Measurements from ENCODE around the gene COL12A1. TPM values are rescaled to one million over a fixed set of nuclear protein-coding genes. Genes with fewer than 3 reads are reported as not detected.

The COL12A1 gene
- total and polyA plus RNA-seq, 2 donors = 6.8 to 16.3 TPM

DNA sequence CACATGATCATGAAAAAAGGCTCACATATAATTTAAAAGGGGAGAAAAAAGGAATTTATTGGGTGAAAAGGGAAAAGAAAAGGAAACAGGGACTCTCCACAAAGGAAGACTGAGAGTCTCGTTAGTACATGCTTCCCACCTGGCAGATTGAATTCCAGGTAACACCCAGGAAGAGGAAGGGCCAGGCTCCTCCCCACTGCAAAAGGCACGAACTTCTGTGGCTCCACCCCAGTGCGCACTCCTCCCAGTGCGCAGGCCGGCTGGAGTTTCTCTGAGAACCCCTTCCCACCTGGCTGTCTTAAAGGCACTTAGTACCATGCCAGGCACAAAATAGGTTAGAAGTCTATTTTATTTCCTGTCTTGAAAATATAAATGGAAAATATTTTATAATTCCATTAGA is 129.8 kb downstream of the COL12A1 start:
- whole genome bisulfite sequencing = 91% methylated on average over 5 of the region's 5 CpGs
- Histone ChIP-seq H3K36me3 (ENCODE audit: control insufficient read depth in 2 of 2, insufficient read depth in 2 of 2, low read length in 1 of 2) (no peaks in the 10 kb centered on the region), H3K4me3 (ENCODE audit: low read length in 2 of 2) (no peak overlapping the region), H3K27me3 (ENCODE audit: control insufficient read depth in 2 of 2, insufficient read depth in 1 of 2, low read length in 1 of 2) (no peaks in the 10 kb centered on the region), H3K9me3 (ENCODE audit: control insufficient read depth in 2 of 2, insufficient read depth in 1 of 2, low read length in 1 of 2) (no peaks in the 10 kb centered on the region), H3K4me1 (ENCODE audit: control insufficient read depth in 2 of 2, insufficient read depth in 2 of 2, low read length in 2 of 2) (no peaks in the 10 kb centered on the region), H3K27ac (ENCODE audit: low read depth in 1 of 2, low read length in 1 of 2) (no peak overlapping the region)
- DNase-seq (ENCODE audit: low read depth in 6 of 9, low spot score in 9 of 9) = no peak

DNA sequence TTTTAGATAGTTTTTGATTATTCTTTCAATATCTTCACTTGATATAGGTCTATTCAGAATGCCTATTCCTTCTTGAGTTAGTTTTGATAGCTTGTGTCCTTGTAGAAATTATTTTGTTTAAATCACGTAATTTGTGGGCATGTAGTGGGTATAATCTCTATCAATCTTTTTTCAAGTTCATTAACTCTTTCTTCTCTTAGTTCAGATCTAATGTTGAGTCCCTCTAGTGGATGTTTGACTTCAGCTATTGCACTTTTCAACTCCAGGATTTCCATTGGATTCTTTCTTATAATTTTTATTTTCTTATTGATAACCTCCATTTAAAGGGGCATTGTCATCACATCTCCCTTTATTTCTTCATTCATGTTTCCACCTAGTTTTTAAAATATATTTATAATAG is 135.6 kb downstream of the COL12A1 start:
- DNase-seq (ENCODE audit: low read depth in 6 of 9, low spot score in 9 of 9) = no peak
- H3K4me3 ChIP-seq (ENCODE audit: low read length in 2 of 2) = no peak overlapping the region
- no peaks in the 10 kb centered on the region for H3K27me3 ChIP-seq (ENCODE audit: control insufficient read depth in 2 of 2, insufficient read depth in 1 of 2, low read length in 1 of 2)
- no peaks in the 10 kb centered on the region for H3K9me3 ChIP-seq (ENCODE audit: control insufficient read depth in 2 of 2, insufficient read depth in 1 of 2, low read length in 1 of 2)
- WGBS = 91% methylated on average over 1 of the region's 1 CpG
- no peaks in the 10 kb centered on the region for H3K4me1 ChIP-seq (ENCODE audit: control insufficient read depth in 2 of 2, insufficient read depth in 2 of 2, low read length in 2 of 2)
- H3K36me3 ChIP-seq (ENCODE audit: control insufficient read depth in 2 of 2, insufficient read depth in 2 of 2, low read length in 1 of 2) = no peaks in the 10 kb centered on the region
- no peak overlapping the region for H3K27ac ChIP-seq (ENCODE audit: low read depth in 1 of 2, low read length in 1 of 2)

DNA sequence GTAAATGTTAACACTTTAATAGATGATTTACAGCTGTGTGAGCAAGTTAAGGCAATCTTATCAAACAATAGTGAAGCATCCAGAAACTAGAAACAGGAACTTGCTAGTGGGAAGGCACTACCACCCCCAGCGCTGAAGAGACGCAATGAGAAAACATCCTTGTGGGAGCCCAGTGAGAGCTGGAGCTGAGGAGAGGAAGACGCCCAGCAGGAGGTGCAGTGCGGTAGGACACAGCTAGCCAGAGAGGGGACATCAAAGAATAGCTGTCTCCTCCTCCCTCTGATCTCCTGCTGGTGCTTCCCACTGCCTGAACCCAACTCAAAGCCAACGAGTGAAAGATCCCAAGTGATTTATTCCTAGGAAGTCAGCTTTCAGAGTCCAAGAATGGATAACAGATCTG is 140.3 kb downstream of the COL12A1 start:
- Histone ChIP-seq H3K4me1 (ENCODE audit: control insufficient read depth in 2 of 2, insufficient read depth in 2 of 2, low read length in 2 of 2) (no peaks in the 10 kb centered on the region), H3K27me3 (ENCODE audit: control insufficient read depth in 2 of 2, insufficient read depth in 1 of 2, low read length in 1 of 2) (no peaks in the 10 kb centered on the region), H3K9me3 (ENCODE audit: control insufficient read depth in 2 of 2, insufficient read depth in 1 of 2, low read length in 1 of 2) (no peaks in the 10 kb centered on the region), H3K27ac (ENCODE audit: low read depth in 1 of 2, low read length in 1 of 2) (no peak overlapping the region), H3K36me3 (ENCODE audit: control insufficient read depth in 2 of 2, insufficient read depth in 2 of 2, low read length in 1 of 2) (no peaks in the 10 kb centered on the region), H3K4me3 (ENCODE audit: low read length in 2 of 2) (no peak overlapping the region)
- WGBS = 54% methylated on average over 5 of the region's 5 CpGs
- no peak for DNase-seq (ENCODE audit: low read depth in 6 of 9, low spot score in 9 of 9)

DNA sequence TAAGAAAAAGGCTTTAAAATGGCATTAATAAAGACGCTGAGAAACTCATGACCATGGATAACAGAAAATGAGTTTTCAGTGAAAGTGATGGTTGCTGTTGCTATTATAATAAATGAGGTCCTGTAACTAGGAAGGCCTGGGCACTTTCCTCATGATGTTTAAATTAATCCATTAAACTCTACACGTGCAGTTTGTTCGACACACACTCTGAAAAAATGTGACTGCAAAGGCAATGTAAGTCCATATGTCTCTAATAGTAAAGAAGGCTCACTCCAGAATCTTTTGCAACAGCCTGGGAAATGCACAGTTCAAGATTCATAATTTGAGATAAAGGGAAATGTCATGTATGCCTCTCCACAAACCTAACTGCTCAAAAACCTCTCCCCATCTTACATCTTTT is 153.4 kb downstream of the COL12A1 start:
- Histone ChIP-seq H3K4me1 (ENCODE audit: control insufficient read depth in 2 of 2, insufficient read depth in 2 of 2, low read length in 2 of 2) (no peaks in the 10 kb centered on the region), H3K9me3 (ENCODE audit: control insufficient read depth in 2 of 2, insufficient read depth in 1 of 2, low read length in 1 of 2) (no peaks in the 10 kb centered on the region), H3K27ac (ENCODE audit: low read depth in 1 of 2, low read length in 1 of 2) (no peak overlapping the region), H3K36me3 (ENCODE audit: control insufficient read depth in 2 of 2, insufficient read depth in 2 of 2, low read length in 1 of 2) (no peaks in the 10 kb centered on the region), H3K4me3 (ENCODE audit: low read length in 2 of 2) (no peak overlapping the region), H3K27me3 (ENCODE audit: control insufficient read depth in 2 of 2, insufficient read depth in 1 of 2, low read length in 1 of 2) (no peaks in the 10 kb centered on the region)
- no peak for DNase-seq (ENCODE audit: low read depth in 6 of 9, low spot score in 9 of 9)
- 95% methylated on average over 3 of the region's 3 CpGs for WGBS

- Histone ChIP-seq H3K36me3 (ENCODE audit: control insufficient read depth in 2 of 2, insufficient read depth in 2 of 2, low read length in 1 of 2) (no peaks in the 10 kb centered on the region), H3K27ac (ENCODE audit: low read depth in 1 of 2, low read length in 1 of 2) (no peak overlapping the region), H3K9me3 (ENCODE audit: control insufficient read depth in 2 of 2, insufficient read depth in 1 of 2, low read length in 1 of 2) (no peaks in the 10 kb centered on the region), H3K4me3 (ENCODE audit: low read length in 2 of 2) (no peak overlapping the region), H3K27me3 (ENCODE audit: control insufficient read depth in 2 of 2, insufficient read depth in 1 of 2, low read length in 1 of 2) (no peaks in the 10 kb centered on the region), H3K4me1 (ENCODE audit: control insufficient read depth in 2 of 2, insufficient read depth in 2 of 2, low read length in 2 of 2) (no peaks in the 10 kb centered on the region)
- DNase-seq (ENCODE audit: low read depth in 6 of 9, low spot score in 9 of 9) = no peak
These were observed 156.5 kb downstream of the COL12A1 start for GRCh38 chr6:75049308-75049707.

- Histone ChIP-seq H3K27ac (ENCODE audit: low read depth in 1 of 2, low read length in 1 of 2) (no peak overlapping the region), H3K4me1 (ENCODE audit: control insufficient read depth in 2 of 2, insufficient read depth in 2 of 2, low read length in 2 of 2) (no peaks in the 10 kb centered on the region), H3K36me3 (ENCODE audit: control insufficient read depth in 2 of 2, insufficient read depth in 2 of 2, low read length in 1 of 2) (no peaks in the 10 kb centered on the region), H3K27me3 (ENCODE audit: control insufficient read depth in 2 of 2, insufficient read depth in 1 of 2, low read length in 1 of 2) (no peaks in the 10 kb centered on the region), H3K9me3 (ENCODE audit: control insufficient read depth in 2 of 2, insufficient read depth in 1 of 2, low read length in 1 of 2) (peaks cover 0 to 4% of the 10 kb centered on the region in 2 donors), H3K4me3 (ENCODE audit: low read length in 2 of 2) (no peak overlapping the region)
- DNase-seq (ENCODE audit: low read depth in 6 of 9, low spot score in 9 of 9) = no peak
These were observed 161.0 kb downstream of the COL12A1 start for GRCh38 chr6:75044846-75045245.

DNA sequence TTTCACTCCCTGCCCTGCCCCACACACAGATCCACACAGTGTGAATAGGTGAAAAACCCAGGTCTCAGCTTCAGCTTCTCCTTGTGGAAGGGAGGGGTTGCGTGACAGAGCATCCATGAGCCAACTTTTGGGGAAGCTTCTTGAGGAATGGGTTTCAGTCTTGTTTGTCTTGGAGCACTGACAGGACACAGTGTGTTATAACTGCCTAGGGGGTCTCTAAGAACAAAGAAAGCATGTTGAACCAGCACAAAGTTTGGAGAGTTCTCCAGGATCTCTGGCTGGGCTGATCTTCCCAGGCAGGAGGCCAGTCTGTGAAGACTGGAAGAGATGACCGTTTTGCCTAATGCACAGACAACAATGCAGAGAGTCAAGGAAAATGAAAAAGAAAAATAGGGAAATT is 164.5 kb downstream of the COL12A1 start:
- Histone ChIP-seq H3K27ac (ENCODE audit: low read depth in 1 of 2, low read length in 1 of 2) (no peak overlapping the region), H3K4me3 (ENCODE audit: low read length in 2 of 2) (no peak overlapping the region), H3K36me3 (ENCODE audit: control insufficient read depth in 2 of 2, insufficient read depth in 2 of 2, low read length in 1 of 2) (no peaks in the 10 kb centered on the region), H3K9me3 (ENCODE audit: control insufficient read depth in 2 of 2, insufficient read depth in 1 of 2, low read length in 1 of 2) (peaks cover 0 to 4% of the 10 kb centered on the region in 2 donors), H3K4me1 (ENCODE audit: control insufficient read depth in 2 of 2, insufficient read depth in 2 of 2, low read length in 2 of 2) (no peaks in the 10 kb centered on the region), H3K27me3 (ENCODE audit: control insufficient read depth in 2 of 2, insufficient read depth in 1 of 2, low read length in 1 of 2) (no peaks in the 10 kb centered on the region)
- 45% methylated on average over 2 of the region's 2 CpGs for WGBS
- no peak for DNase-seq (ENCODE audit: low read depth in 6 of 9, low spot score in 9 of 9)

Other genes with a start within 250 kb of the COL12A1 start
- 447 TPM for gene COX7A2, start 37.7 kb upstream of the COL12A1 start, total RNA-seq
- 422 TPM for gene COX7A2, start 37.7 kb upstream of the COL12A1 start, polyA plus RNA-seq
- 40.6 TPM for gene TMEM30A, start 78.7 kb upstream of the COL12A1 start, total RNA-seq
- 45.8 TPM for gene TMEM30A, start 78.7 kb upstream of the COL12A1 start, polyA plus RNA-seq

Measured in thymus (tissue), 11 donors.